ENCODE results near the gene R3HDM4.
A peak's percentile ranks its signal among the peaks of the same experiment; 100 is the strongest.

R3HDM4 gene

DNA sequence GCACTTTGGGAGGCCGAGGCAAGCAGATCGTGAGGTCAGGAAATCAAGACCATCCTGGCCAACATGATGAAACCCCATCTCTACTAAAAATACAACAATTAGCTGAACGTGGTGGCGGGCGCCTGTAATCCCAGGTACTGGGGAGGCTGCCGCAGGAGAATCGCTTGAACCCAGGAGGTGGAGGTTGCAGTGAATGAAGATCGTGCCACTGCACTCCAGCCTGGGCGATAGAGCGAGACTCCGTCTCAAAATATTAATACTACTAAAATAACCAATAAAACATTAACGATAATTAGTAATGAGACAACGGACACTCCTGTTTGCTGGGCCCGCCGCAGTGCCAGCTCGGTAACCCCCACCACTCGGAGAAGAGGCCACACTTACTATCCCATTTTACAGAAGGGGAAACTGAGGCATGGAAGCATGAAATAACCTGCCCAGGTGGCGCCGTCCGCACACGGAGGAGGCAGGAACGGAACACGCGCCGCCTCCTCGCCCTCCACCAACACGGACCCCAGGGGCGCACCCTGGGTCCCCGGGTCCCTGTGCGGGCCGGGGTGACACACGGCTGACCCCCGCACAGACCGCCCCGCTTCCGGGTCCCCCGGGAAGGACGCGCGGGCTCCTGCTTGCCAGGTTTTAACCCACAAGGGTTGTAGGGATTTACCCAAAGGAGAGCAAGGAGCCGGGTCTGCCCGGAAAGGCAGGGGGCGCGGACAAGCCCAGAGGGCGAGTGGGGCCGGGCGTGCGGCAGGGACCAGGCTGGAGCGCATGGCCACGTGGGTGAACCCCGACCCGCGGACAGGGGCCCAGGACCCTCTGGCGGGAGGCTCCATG lies 1.6 kb downstream of the R3HDM4 start:
- Mint-ChIP-seq H3K36me3 (peaks cover 2% of the 10 kb centered on the region), H3K27me3 (no peaks in the 10 kb centered on the region), H3K27ac (peak overlapping the region; percentile 87), H3K4me3 (peak overlapping the region; percentile 76), H3K4me1 (peaks cover 49% of the 10 kb centered on the region), H3K9me3 (no peaks in the 10 kb centered on the region)

DNA sequence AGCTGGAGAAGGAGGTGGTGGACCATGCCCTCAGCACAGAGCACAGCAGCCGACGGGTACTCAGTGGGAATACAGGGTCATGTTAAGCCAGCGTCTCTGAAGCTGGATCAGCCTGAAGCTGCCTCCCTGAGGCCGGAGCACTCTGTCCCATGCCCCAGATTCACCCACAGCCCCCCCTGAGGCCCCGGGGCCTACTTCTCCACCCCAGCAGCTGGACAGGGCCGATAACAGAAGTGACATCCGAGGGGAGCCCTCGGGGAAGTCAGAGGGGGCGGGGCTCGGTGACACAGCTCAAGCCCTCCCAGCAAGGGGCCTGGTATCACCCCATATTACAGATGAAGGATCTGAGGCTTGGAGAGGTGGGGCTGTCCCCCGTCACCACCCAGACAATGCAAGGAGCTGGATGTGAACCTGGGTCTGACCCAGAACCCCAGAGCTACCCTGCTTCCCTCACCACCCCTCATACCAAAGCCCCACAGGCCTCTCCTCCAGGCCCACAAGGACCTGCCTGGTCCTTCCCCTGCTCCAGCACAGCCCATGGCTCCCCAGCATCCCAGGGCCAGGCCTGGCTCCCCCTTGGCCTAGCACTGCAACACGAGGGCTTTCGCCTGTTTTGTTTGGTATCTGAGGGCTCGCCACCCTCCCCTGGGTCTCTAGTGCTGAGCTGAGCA lies 5.7 kb downstream of the R3HDM4 start:
- no peaks in the 10 kb centered on the region for H3K9me3 Mint-ChIP-seq
- peak overlapping the region; percentile 39 for H3K4me3 Mint-ChIP-seq
- peak overlapping the region; percentile 17 for H3K27ac Mint-ChIP-seq
- no peaks in the 10 kb centered on the region for H3K27me3 Mint-ChIP-seq
- H3K4me1 Mint-ChIP-seq, result peaks cover 69% of the 10 kb centered on the region
- peaks cover 2% of the 10 kb centered on the region for H3K36me3 Mint-ChIP-seq

DNA sequence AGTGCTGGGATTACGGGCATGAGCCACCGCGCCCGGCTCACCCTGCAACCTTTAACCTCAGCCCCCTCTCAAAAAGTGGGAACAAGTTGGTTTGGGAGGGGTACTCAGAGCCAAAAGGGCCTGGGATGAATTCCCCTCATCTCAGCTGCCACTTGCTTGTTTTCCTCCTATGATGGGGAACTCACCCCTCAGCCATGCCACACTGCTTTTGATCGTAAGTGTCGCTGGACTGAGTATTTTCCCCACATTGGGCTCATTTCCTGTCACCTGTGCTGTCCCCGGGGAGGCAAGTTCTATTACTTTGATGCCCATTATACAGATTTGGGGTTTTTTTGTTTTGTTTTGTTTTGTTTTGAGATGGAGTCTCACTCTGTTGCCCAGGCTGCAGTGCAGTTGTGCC lies 6.5 kb downstream of the R3HDM4 start:
- H3K4me3 Mint-ChIP-seq, result peak overlapping the region; percentile 39
- H3K36me3 Mint-ChIP-seq, result peaks cover 2% of the 10 kb centered on the region

DNA sequence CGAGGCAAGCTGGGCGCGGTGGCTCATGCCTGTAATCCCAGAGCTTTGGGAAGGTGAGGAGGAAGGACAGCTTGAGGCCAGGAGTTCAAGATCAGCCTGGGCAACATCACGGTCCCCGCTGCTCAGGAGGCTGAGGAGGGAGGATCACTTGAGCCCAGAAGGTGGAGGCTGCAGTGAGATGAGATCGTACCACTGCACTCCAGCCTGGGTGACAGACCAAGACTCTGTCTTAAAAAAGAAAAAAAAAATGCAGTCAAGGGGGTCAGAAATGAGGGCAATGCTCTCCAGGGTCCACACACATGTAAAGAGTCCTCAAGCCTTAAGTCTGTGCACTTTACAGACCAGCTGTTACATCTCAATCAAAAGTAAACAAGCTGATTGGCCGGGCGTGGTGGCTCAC lies 8.5 kb downstream of the R3HDM4 start:
- Mint-ChIP-seq H3K36me3 (peaks cover 2% of the 10 kb centered on the region), H3K27me3 (no peaks in the 10 kb centered on the region), H3K4me3 (peak overlapping the region; percentile 23), H3K27ac (peak overlapping the region; percentile 62), H3K4me1 (peaks cover 58% of the 10 kb centered on the region), H3K9me3 (no peaks in the 10 kb centered on the region)

More for the DNA sequence above, 6.5 kb downstream of the R3HDM4 start:
- Mint-ChIP-seq H3K27me3 (no peaks in the 10 kb centered on the region), H3K9me3 (no peaks in the 10 kb centered on the region), H3K4me1 (peaks cover 74% of the 10 kb centered on the region), H3K27ac (peak overlapping the region; percentile 88)

DNA sequence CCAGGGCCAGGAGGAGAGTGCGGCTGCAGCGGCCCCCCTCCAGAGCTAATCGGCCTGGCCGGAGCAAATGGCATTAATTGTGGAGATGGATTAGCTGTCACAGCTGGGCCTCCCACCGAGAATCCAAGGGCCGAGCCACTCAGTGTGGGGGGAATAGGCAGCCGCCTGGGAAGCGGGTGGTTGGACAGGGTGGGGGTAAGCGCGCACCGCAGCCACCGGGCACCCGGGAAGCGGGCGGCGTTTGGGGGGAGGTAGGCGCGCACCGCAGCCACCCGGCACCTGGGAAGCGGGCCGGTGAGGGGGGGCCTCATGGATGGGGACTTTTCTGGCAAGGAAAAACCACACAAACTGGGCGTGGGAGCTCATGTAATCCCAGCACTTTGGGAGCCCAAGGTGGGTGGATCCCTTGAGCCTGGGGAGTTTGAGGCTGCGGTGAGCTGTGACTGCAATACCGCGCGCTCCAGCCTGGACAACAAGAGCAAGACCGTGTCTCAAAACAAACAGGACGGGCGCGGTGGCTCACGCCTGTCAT lies 9.7 kb downstream of the R3HDM4 start:
- H3K4me3 Mint-ChIP-seq, result no peak overlapping the region
- H3K27ac Mint-ChIP-seq, result no peak overlapping the region
- H3K9me3 Mint-ChIP-seq, result no peaks in the 10 kb centered on the region
- peaks cover 46% of the 10 kb centered on the region for H3K4me1 Mint-ChIP-seq
- no peaks in the 10 kb centered on the region for H3K27me3 Mint-ChIP-seq
- H3K36me3 Mint-ChIP-seq, result no peaks in the 10 kb centered on the region

- H3K27ac Mint-ChIP-seq, result no peak overlapping the region
- H3K36me3 Mint-ChIP-seq, result no peaks in the 10 kb centered on the region
- H3K27me3 Mint-ChIP-seq, result no peaks in the 10 kb centered on the region
- H3K9me3 Mint-ChIP-seq, result no peaks in the 10 kb centered on the region
- peaks cover 41% of the 10 kb centered on the region for H3K4me1 Mint-ChIP-seq
- H3K4me3 Mint-ChIP-seq, result peak overlapping the region; percentile 19
Observed at GRCh38 chr19:902446-903226, 10.4 kb downstream of the R3HDM4 start.

DNA sequence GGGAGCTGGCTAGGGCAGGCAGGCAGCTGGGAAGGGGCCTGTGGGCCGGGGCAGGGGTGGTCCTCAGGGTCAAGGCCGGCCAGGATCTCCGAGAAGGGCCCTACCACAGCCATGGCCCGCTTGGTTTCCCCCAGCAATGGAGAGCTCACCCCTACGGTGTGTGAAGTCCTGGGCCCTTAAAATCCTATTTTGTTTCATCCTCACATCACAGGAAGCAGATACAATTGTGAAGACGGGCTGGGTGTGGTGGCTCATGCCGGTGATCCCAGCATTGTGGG lies 11.0 kb downstream of the R3HDM4 start:
- H3K36me3 Mint-ChIP-seq, result no peaks in the 10 kb centered on the region
- no peaks in the 10 kb centered on the region for H3K9me3 Mint-ChIP-seq
- H3K4me1 Mint-ChIP-seq, result peaks cover 36% of the 10 kb centered on the region
- H3K27ac Mint-ChIP-seq, result peak overlapping the region; percentile 83
- no peak overlapping the region for H3K4me3 Mint-ChIP-seq
- H3K27me3 Mint-ChIP-seq, result no peaks in the 10 kb centered on the region

DNA sequence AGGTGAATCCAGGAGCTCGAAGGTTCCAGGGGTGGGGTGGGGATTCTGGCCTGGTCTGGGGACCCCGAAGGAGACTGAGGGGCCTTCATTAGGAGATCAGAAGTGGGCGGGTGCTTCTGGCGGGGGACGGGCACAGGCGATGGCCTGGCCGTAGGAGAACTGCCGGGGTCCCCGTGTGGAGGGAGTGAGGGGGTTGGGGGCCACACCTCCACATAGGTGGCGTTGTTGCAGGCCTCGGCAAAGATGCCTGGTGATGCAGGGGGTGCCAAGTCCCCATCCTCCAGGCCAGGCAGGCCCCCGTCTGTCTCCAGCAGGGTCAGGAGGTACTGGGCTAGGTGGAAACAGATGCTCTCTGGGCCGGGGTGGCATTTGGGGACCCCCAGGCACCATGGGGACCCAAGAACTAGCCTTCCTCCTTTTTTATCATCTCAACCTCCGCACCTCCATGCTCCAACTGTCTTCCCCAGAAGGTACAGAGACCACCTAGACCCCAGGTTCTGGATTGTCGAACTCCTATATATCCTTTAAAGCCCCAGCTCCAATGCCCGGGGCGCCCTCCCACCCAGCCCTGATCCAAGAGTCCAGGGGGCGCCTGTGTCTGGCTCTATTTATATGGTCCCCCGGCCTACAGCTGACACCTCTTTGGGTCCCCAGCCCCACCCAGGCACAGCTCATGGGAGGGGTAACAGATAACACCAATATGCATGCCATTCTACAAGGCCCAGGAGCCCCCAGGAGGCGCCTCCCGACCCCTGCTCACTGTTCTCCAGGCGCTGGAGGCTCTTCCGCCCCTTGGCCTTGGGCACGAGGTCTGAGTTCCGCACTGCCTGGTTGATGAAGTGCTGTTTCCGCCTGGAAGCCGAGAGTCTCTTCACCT lies 11.6 kb downstream of the R3HDM4 start:
- H3K4me1 Mint-ChIP-seq, result peaks cover 34% of the 10 kb centered on the region
- H3K4me3 Mint-ChIP-seq, result no peak overlapping the region
- H3K27me3 Mint-ChIP-seq, result no peaks in the 10 kb centered on the region
- no peaks in the 10 kb centered on the region for H3K9me3 Mint-ChIP-seq
- no peaks in the 10 kb centered on the region for H3K36me3 Mint-ChIP-seq
- H3K27ac Mint-ChIP-seq, result no peak overlapping the region

- no peaks in the 10 kb centered on the region for H3K36me3 Mint-ChIP-seq
- H3K9me3 Mint-ChIP-seq, result no peaks in the 10 kb centered on the region
- H3K4me3 Mint-ChIP-seq, result no peak overlapping the region
- H3K27me3 Mint-ChIP-seq, result no peaks in the 10 kb centered on the region
- peaks cover 28% of the 10 kb centered on the region for H3K4me1 Mint-ChIP-seq
- H3K27ac Mint-ChIP-seq, result no peak overlapping the region
Observed at GRCh38 chr19:900302-901111, 12.5 kb downstream of the R3HDM4 start.

DNA sequence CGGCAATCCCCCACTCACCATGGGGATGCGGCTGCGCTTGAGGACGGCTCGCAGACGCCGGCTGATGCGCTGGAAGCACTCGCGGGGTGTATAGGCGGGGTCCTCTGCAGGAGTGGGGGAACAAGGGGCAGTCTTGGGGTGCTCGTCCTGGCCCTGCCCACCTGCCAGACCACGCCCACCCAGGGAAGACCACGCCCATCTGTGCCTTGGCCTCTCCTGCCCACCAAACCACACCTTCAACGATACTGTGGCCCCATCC lies 13.0 kb downstream of the R3HDM4 start:
- no peak overlapping the region for H3K27ac Mint-ChIP-seq
- H3K4me3 Mint-ChIP-seq, result no peak overlapping the region
- H3K4me1 Mint-ChIP-seq, result peaks cover 22% of the 10 kb centered on the region
- H3K27me3 Mint-ChIP-seq, result no peaks in the 10 kb centered on the region
- no peaks in the 10 kb centered on the region for H3K9me3 Mint-ChIP-seq
- no peaks in the 10 kb centered on the region for H3K36me3 Mint-ChIP-seq

- Mint-ChIP-seq H3K36me3 (no peaks in the 10 kb centered on the region), H3K4me1 (peaks cover 19% of the 10 kb centered on the region), H3K9me3 (no peaks in the 10 kb centered on the region), H3K27ac (no peak overlapping the region), H3K27me3 (no peaks in the 10 kb centered on the region), H3K4me3 (no peak overlapping the region)
Observed at GRCh38 chr19:899336-900042, 13.5 kb downstream of the R3HDM4 start.

DNA sequence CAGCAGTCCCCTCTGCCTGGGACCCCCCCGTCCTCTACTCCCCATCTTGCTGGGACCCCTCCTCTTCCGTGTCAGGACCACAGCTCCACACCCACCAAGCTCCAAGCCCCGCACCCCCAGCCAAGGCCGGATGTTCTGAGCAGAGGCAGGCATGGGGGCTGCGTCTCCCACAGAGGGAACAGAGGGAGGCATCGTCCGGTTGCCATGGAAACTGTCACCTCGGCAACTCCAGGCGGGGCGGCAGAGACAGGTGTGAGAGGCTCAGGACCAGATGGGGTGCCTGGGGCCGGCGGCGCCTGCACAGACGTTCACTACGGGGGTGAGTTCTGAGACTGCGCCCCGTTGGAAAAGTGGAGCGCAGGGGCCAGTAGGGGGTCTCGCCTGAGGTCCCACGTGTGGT lies 14.4 kb downstream of the R3HDM4 start:
- H3K4me3 Mint-ChIP-seq, result no peak overlapping the region
- peaks cover 21% of the 10 kb centered on the region for H3K4me1 Mint-ChIP-seq
- no peaks in the 10 kb centered on the region for H3K36me3 Mint-ChIP-seq
- no peak overlapping the region for H3K27ac Mint-ChIP-seq
- no peaks in the 10 kb centered on the region for H3K9me3 Mint-ChIP-seq
- no peaks in the 10 kb centered on the region for H3K27me3 Mint-ChIP-seq

GRCh38 chr19:897442-898039 lies 15.5 kb downstream of the R3HDM4 start:
- H3K27me3 Mint-ChIP-seq, result no peaks in the 10 kb centered on the region
- no peak overlapping the region for H3K27ac Mint-ChIP-seq
- H3K9me3 Mint-ChIP-seq, result no peaks in the 10 kb centered on the region
- H3K36me3 Mint-ChIP-seq, result no peaks in the 10 kb centered on the region
- peaks cover 25% of the 10 kb centered on the region for H3K4me1 Mint-ChIP-seq
- no peak overlapping the region for H3K4me3 Mint-ChIP-seq

DNA sequence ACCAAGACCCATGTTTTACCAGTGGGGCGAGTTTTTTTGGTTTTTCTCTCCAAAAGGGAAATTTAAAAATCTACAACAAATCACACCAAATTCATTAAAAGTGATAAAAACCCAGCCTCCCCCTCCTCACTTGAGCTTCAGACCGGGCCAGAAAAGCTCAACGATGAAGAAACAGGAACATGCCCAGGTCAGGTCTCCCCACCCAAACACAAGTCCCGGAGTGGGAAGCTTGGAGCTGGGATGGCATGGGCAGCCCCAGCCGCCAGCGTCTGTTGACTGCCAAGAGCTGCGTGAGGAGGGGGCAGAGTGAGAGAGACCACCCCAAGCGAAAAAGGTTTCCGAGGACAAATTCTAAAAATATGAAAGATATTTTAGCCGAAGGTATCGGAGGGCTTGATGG lies 16.0 kb downstream of the R3HDM4 start:
- Mint-ChIP-seq H3K4me1 (peaks cover 21% of the 10 kb centered on the region), H3K36me3 (no peaks in the 10 kb centered on the region), H3K27ac (no peak overlapping the region), H3K27me3 (no peaks in the 10 kb centered on the region), H3K9me3 (no peaks in the 10 kb centered on the region), H3K4me3 (no peak overlapping the region)
